Activated T-cell treated with anti-CD3 and anti-CD28 coated beads for 48 hours (primary cell): ENCODE results near the gene JARID2.
A peak's percentile ranks its signal among the peaks of the same experiment; 100 is the strongest.

Source experiments
- DNase-seq: peaks from one replicate; pipeline ENCODE4 v3.0.0-alpha.2; 2020; ENCODE audit warnings: low read depth

Gene JARID2

DNA sequence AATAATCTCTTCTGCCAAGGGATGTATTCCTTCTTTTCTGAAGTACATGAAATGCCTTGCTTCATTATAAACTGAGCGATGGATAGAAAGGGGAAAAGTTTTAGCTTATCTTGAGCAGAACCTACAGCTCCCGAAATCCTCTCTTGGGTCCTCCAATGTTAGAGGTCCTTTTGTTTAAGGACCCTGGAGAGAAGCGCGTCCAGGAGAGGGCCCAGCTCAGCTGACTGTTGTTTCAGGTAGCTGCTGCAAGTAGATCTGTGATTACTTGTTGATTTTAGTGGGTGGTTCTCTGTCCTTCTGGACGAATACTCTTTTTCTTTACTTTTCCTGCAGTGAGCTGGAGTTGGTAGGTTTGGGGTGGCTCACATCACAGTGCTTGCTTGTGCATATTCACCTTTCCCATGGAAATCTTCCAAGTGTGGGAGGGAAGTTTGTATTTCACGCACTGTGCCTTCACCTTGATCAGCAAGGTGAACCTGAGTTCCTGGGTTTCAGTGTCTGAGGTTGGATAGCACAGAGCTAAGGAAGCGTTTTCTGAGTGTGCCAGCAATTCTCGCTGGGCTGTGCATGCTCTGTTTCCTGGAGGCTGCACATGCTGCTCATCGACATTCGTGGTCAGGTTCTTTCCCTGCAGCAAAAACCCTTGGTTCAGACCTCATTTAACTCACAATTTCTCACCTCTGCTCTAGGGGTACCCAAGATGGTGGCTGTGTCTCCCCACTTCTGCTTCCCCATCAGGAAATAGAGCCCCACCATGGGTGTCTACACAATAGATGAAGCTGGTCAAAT is 176.3 kb downstream of the JARID2 start:
- peak; percentile 25 for DNase-seq

DNA sequence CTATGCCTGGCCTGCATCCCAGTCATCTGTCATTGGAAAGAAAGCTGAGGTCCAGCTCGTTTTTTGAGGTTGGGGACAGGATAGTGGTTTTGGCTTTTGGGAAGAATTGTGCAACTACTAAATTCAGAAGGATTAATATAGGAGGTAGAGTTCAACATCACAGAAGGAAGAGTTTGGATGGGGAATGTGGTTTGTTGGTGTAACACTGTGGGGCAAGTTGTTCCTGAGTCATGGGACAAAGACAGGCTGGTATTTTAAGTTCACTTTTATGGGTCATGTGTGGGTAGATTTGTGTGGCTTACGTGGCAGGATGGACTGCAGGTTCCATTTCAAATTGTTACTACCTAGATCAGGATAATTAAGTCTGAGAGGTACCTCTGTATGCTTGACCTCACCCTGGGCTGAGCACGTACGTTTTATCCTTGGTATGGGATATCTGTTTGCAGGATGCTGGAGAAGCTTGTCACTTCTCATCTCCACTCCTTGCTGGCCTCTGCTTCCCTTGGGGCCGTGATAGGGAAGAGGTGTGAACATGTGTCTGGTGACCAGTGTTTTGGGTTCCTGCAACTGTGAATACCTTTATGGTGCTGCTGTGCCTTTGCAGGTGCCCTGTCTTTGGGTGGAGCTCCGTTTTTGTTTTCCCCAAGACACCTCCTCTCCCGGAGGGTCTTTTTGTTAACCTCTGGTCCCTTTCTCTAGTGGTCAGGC is 177.6 kb downstream of the JARID2 start:
- DNase-seq, result no peak

- DNase-seq, result no peak
These were observed 180.1 kb downstream of the JARID2 start for GRCh38 chr6:15425947-15426346.

GRCh38 chr6:15426395-15426794 is 180.5 kb downstream of the JARID2 start:
- DNase-seq, result no peak

DNA sequence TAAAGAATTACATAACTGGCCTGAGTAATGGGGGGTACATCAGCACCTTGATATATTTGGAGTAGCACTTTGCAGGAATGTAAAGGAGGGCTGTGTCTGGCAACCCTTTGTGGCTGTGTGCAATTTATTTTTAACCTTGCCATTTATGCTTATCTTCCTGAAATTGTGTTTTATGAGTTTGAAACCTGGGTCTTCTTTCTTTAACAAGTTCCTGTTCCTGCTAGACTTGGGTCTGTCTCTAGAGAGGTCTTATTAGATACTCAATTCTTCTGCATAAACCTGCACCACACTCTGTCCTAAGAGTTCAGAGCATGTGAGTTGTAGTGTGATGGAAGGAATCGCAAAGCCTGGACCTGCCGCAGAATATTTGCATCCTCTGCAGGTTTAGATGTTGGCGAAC is 181.0 kb downstream of the JARID2 start:
- no peak for DNase-seq

DNA sequence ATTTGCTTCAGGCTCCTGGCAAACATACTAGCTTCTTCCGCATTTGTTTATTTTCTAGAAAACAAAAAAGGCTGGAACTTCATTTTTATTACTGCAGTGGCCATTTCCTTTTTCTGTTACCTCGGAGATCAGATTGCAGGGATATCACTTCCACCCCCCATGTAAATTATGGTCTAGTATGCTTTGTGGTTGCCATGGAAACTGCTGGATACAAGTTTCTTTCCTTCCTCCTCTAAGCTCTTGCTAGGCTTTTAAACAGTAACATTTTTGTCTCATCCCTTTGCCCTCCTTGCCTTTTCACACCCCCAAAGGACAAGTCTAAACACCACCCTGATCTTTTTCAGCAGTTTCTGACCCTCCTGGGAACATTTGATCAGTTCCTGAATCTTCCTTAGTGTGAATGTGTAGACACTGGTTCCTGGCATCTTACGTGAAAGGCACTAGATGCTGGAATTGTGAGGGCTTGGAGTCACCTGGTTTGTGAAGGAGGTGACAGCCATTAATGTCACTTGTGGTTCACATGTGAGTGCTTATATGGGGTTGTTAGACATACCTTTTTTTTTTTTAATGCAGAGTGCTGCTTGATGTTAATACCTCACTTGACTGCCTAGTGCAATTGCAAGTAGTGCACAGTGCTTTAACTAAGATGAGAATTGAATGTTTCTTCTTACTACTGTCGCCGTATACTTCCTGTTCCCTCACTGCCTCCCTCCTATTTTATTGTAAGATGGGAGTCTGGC is 181.6 kb downstream of the JARID2 start:
- no peak for DNase-seq

DNA sequence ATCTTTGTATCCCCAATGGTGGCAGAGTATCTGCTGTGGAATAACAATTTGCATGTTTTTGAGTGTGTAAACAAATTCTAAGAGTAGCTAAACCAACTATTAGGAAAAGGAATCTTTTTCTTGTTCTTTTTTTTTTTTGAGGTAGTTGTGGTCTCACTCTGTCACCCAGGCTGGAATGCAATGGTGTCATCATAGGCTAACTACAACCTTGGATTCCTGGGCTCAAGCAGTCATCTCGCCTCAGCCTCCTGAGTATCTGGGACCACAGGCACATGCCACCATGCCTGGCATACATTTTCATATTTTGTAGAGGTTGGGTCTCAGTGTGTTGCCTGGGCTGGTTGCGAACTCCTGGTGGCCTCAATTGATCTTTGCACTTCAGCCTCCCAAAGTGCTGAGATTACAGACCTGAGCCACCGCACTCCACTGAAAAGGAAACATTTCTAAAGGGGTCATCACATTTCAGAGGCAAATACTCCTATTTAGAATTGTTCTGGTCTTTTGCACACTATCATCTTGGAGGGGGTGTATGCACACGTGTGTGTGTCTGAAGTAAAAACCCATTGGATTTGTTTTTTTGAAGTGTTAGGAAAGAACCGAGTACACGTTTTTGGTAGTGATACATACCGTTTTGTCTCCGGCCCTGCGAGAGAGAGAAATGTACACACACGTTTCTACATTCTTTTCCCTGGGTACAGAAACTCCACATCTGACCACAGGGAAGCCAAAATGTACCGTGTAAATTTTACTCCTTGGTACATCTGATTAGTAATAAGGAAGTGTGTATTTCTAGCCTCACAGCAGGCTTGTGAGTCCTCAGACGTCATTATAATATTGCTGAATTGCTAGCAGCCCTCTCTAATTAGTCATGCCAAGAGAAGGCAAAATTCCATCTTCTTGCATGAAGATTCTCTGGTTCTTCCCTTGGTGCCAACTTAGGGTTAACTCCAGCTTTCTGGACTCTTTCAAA is 183.6 kb downstream of the JARID2 start:
- no peak for DNase-seq

DNA sequence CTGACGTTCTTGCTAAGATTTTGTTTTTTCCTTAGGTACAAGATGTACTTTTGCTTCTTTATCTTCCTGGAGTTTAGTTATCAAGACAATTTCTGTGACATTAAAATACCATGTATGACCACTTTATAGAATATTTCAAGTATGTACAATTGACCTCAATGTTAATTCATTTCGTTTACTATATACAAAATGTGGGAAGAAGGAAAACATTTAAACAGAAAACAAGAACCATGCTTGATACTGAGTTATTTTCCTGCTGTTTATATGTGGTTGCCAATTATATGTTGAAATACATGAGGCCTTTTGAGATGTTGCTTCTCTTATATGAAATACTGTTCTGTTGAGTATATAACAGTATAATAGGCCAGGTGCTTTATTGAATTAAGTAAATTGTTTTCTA is 184.3 kb downstream of the JARID2 start:
- DNase-seq, result no peak

GRCh38 chr6:15430931-15431405 is 185.1 kb downstream of the JARID2 start:
- DNase-seq, result no peak

- DNase-seq, result no peak
These were observed 186.1 kb downstream of the JARID2 start for GRCh38 chr6:15431762-15432483.

- DNase-seq, result no peak
These were observed 187.6 kb downstream of the JARID2 start for GRCh38 chr6:15433511-15433861.

GRCh38 chr6:15434263-15434662 is 188.4 kb downstream of the JARID2 start:
- DNase-seq, result no peak

- DNase-seq, result no peak
These were observed 189.0 kb downstream of the JARID2 start for GRCh38 chr6:15434823-15435380.

GRCh38 chr6:15435468-15435867 is 189.6 kb downstream of the JARID2 start:
- DNase-seq, result no peak

GRCh38 chr6:15436451-15436850 is 190.6 kb downstream of the JARID2 start:
- DNase-seq, result no peak

- no peak for DNase-seq
These were observed 191.3 kb downstream of the JARID2 start for GRCh38 chr6:15437090-15437635.

- no peak for DNase-seq
These were observed 193.6 kb downstream of the JARID2 start for GRCh38 chr6:15439410-15440025.

DNA sequence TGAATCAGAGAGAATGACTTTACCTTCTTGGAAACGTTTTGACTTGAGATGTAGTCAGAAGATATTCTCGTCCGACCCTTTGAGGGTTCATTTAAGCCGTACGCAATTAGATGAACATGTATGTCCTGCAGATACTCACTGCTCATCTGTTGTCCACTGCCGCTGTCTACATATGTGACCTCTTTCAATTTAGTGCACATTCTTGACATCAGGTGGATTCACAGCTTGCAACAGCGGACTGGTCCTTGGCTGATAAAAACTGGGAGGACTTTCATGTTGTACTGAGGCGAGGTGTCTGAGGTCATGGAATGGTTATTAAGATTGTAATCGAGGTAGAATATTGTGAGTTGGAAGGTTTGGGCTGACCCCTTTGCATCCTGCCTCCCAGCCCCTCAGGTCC is 194.2 kb downstream of the JARID2 start:
- no peak for DNase-seq

DNA sequence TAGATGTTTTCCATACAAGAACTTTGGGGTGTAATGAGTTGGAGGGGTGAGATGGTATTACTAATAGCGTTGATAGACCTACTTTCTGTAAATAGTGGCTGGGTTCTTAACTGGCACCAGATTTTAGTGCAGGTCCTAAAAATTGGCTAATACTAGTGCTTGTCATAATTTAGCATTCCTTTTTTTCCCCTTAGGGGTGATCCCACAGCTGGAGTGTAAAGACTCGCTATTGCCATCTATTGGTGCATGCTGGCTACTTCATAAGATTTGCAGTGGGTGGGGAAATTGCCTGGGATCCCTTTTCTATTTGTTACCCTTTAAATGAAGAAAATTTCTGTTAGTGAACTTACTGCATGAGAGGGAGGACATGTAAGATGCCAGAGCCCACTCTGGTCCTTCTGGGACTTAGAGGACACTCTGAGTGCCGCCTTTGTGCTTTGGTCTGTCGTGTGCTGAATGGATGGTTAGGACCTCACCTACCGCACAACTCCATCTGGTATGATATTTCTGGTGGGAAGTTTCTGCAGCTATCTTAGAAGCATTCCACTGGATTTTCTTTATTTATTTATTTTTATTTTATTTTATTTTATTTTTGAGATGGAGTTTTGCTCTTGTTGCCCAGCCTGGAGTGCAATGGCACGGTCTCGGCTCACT is 195.5 kb downstream of the JARID2 start:
- no peak for DNase-seq
